T-helper 1 cell treated with Interleukin-12 subunit alpha and Interleukin-12 subunit beta and Interleukin-4 antibody, amounts not matched to agents 30 ng/mL and 1 ng/mL, for 36 hours (primary cell): ENCODE measurements around the gene NDEL1. TPM values are rescaled to one million over a fixed set of nuclear protein-coding genes. Genes with fewer than 3 reads are reported as not detected.

Source experiments
- intact Hi-C: fragments of 100-400 bp; cut with micrococcal nuclease; formaldehyde crosslinking; loops from one replicate; pipeline ENCODE4 v1.15.1; 2024
- total RNA-seq: library from RNA; stranded (reverse); gene quantifications from 2 replicates; pipeline ENCODE4 v1.2.3, GENCODE V29; 2022

NDEL1 gene
- total RNA-seq, 1 donor from 2014 or later: 61.5 TPM

DNA sequence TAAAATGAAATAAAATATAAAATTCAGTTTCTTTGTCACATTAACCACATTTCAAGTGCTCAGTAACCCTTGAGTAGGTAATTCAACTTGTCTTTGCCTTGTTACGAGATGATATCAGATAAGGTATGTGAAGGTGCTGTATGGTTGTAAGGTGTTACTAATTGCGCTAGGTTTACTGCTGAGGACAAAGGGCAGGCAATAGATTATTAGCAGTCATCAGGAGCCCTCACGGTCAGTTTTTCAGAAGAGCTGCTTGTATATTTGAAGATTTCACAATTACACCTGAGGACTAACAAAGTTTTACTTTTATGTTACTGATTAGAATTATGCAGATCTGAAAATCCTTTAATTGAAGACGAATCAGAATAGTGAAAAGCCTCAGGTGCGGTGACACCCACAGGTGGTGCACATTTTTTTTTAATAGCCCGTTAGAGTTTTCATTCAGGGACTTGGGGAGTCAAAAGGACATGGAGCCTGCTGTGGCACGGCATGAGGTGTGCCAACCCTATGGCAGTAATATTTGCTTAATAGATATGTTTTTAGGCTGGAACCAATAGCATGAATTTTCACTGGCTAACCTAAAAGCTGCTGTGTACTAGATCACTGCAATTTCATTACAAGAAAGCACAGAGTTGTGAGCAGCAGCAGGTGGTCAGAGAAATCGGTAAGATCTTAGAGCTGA is 16.4 kb downstream of the NDEL1 start:
- intact Hi-C loops: no loop called here

DNA sequence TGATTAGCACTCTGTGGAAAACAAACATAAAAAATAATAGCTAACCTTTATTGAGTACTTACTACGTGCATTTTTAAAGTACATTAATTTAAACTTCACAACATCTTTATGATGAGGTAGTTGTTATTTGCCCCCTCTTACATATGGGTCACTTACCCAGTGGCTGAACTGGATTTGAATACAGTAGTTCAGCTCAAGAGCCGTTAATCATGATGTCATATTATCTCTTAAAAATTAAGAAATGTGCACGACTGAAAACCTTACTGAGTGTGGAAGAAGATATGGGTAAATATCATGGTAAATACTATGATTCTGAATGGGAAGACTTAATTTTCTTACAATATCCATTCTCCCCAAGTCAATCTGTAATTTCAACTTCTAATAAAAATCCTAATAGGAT is 17.6 kb downstream of the NDEL1 start:
- intact Hi-C loops: no loop called here

GRCh38 chr17:8455665-8456209 is 20.1 kb downstream of the NDEL1 start:
- intact Hi-C loops: loop anchor here (2.0 kb wide), 1 partner anchor 19 kb away; no protein-coding TSS in a partner anchor

- intact Hi-C loops: no loop called here
These were observed 22.4 kb downstream of the NDEL1 start for GRCh38 chr17:8458128-8458527.

DNA sequence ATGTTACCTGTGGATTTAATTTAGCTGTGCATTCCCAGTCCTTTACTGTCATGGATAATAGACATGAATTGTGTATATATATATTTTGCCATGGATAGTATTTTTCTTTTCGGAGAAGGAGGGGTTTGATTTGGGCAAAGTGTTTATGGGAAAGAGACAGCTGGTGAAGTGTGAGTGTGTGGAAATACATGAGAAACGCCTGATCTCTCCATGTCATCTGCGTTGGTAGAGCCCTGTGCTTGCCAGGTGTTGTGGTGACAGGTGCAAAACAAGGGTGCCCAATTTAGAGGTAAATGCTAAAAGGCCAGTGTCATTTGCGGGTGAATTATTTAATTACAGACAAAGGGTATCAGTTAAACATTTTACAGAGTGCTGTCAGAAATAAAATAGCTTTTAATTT is 23.4 kb downstream of the NDEL1 start:
- intact Hi-C loops: no loop called here

DNA sequence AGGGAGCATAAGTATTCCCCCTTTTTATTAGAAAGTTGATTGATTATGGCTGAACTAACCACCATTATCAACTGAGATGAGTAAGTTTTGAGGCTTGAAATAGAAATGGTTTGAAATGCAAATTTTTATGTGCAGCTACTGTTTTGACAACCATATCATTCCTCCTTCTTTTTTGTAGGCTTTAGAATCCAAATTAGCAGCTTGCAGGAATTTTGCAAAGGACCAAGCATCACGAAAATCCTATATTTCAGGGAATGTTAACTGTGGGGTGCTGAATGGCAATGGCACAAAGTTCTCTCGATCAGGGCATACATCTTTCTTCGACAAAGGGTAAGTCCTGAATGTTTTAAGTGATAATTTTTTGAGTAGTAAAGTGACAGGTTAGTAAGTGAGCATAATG is 24.1 kb downstream of the NDEL1 start:
- intact Hi-C loops: no loop called here

DNA sequence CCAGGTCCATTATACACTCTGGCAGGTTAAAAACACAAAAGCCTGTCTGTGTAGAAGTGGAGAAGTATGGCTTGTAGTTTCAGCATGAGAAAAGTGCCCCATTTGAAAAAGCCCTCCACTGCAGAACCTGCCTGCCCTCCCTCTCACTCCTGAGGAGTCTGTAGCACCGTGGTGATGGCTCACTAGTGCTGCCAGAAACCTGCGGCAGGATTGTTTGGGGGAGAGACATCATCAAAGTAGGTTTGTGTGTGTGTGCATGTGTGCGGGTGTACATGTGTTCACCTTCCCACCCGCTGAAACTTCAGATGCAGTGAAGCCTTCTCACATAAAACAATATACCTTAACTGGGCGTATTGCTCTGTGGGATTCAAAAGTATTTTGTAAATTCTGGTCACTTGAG is 26.9 kb downstream of the NDEL1 start:
- intact Hi-C loops: no loop called here

DNA sequence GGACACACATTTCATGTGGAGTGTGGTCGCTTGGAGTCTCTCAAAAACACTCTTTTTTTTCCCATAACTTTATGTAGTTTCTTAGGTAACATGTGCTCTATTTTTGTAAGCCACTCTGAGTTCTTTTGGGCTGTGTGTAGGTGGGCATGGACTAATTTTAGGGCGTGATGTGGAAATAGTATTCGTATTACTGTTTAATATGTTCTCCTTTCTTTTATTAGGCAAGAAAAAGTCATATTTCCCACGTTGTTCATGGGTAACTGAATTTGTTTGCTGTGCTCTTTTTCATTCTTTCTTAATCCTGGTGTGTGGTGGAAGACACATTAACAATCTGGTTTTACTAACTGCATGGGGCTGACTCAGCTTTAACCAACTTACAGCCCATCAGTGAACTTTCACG is 27.4 kb downstream of the NDEL1 start:
- intact Hi-C loops: no loop called here

- intact Hi-C loops: no loop called here
These were observed 29.3 kb downstream of the NDEL1 start for GRCh38 chr17:8464941-8465340.

DNA sequence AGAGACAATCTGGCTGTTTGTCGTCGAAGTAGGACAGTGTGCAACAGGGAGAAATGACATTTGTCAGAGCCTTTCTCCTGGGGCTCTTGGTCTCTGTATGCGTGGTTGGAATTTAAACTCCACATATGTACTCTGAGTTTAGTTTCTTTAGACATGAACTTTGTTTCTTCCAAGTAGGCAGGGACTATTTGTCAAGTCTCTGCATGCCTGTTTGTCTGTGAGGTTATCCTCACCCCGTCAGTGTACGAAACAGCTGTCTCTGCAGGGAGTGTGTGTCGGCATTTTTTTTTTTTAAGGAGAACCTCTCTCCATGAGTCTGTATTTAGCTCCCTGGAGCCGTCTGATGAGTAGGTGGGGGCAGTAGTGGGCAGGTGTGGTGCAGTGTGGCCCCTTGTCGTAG is 29.7 kb downstream of the NDEL1 start:
- intact Hi-C loops: no loop called here

GRCh38 chr17:8465759-8466158 is 30.1 kb downstream of the NDEL1 start:
- intact Hi-C loops: no loop called here

DNA sequence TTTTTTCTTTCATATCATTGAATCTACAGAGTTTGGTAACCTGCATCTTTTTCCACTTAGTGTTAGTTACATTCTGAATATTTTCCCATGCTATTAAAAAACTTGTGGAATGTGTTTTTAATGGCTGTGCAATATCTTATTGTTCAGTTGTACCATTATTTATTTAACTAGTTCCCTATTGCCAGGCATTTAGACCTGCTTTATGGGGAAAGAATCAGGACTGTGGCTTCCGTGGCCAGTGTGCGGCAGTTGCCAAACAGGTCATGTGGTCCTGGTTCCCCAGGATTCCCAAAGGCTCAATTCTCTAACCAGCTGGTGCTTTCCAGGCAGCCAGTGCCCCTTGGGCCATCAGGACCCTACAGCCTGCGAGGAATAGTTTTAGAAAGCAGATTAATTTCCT is 30.8 kb downstream of the NDEL1 start:
- intact Hi-C loops: no loop called here

GRCh38 chr17:8466873-8467272 is 31.2 kb downstream of the NDEL1 start:
- intact Hi-C loops: no loop called here

DNA sequence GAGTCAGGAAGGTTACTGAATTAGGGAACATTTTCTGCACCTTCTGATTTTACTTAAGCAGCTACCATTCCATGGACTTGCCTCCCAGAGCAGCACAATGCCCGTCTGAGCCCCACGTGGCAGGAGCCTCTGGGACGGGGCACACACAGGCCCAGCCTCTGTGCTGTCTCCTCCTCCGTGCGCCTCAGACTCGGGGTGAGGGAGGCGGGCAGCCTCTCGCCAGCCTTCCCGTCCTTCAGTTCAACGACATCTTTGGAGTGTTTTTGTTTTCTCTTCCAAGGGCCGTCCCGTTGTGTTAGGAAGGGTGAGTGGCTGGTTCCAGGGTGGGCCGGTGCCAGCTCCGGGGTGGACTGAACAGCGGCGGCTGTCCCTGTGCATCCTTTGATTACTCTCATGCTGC is 31.8 kb downstream of the NDEL1 start:
- intact Hi-C loops: no loop called here

DNA sequence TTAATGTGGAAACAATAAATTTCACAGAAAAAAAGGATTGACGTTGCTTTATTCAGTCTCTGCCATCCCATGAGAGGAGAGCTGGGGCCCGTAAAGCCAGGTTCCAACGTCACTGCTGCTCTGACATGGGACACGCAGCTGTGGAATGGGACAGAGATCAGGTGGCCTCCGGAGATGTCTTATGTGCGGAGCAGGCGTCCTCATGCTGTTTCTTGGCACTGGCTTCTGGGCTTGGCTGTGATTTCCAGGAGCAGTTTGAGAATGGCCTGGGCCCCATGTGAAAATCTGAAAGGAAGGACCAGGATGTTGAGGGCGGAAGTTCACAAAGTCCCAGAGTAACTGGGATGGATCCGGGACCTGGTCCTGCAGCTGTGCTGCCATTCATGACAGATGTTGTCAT is 32.4 kb downstream of the NDEL1 start:
- intact Hi-C loops: no loop called here

DNA sequence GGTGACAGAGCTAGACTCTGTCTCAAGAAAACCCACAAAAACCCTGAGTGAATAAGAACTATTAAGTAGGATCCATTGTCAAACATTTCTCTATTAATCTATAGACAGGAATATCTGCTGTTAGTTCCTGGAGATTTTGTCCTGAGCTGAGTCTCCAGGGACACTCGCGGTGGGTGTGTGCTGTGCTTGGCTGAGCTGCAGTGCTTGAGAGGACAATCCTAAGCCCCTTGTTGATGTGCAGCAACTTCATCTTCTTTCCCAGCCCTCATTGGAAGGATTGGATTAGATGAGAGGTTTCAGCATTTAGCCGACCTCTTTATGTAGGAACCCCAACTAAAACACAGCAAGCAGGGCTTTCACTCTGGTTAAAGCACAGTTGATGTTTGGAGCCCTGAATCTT is 33.3 kb downstream of the NDEL1 start:
- intact Hi-C loops: no loop called here

DNA sequence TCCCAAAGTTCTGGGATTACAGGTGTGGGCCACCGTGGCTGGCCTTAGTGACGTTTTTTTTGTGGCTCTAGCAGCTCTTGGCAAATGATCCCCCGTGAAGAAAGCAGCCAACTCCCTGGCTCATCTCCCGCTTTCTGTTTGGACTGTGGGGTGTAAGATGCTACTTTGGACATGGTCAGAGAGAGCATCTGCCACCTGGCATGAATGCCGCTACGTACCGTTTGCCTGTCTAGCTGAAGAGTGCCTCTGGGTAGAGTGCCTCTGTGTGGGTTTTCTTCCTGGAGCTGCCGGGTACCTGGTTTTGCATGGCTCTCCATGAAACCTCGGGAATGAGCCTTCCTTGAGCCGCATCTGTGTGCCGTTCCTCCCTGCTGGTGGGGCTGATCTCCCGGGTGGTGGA is 34.3 kb downstream of the NDEL1 start:
- intact Hi-C loops: no loop called here

- intact Hi-C loops: no loop called here
These were observed 34.9 kb downstream of the NDEL1 start for GRCh38 chr17:8470447-8471047.

GRCh38 chr17:8472663-8473062 is 37.0 kb downstream of the NDEL1 start:
- intact Hi-C loops: no loop called here

DNA sequence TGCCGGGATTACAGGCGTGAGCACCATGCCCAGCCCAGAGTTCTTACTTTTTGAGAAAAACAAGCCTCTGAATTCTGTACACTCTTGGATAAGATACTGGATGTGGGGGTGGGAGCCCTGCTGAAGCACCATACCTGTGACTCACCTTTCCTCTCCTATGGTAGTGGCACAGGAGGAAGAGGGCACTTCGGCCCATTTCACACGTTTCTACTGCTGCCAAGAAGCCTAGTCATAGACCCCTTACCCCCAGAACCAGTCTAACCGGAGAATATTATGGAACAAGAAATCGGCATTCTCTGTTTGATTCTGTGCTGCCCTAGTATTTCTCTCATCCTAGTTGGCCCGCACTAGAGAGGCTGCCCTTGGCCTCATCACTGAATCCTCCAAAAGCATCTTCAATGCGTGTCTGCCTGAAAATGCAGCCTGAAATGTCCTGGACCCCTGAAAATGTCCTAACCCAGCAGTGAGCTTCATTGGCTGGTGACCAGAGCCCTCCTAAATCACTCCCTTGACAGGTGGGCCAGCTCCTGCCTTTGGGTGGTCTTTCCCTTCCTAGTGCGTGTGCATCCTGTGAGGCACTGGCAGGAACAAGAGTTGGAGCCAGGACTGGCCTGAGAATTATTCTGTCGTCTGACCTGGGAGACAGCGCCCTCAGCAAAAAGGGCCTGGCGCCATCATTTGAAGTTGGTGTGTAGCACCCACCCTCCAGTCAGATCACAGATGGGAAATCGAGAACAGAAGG is 37.9 kb downstream of the NDEL1 start:
- intact Hi-C loops: no loop called here

DNA sequence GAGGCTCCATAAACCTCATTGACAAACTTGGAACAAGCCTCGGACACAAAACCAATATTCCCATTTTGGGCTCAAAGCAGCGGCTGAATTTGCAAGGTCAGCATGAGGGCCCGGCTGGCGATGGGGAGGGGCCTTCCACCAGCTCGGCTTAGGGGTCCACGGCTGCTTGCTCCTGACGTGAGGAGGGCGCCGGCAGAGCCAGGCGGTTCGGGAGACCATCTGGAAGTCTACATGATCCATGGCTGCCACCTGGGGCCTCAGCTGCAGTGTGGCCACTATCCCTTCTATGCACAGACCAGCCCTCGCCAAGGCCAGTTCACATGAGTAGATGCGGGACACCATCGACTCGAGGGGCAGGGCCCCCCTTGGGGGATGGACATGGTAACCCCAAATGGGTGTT is 39.1 kb downstream of the NDEL1 start:
- intact Hi-C loops: no loop called here

GRCh38 chr17:8475227-8475626 is 39.5 kb downstream of the NDEL1 start:
- intact Hi-C loops: no loop called here
